GM13977 (cell line): Measurements from ENCODE around the gene PKMYT1.
"Not testable (repeated sequence)": the region's sequence is repeated elsewhere in the genome, so short reads cannot be mapped to it uniquely, and the experiment has no call there.

Source experiments
- DNase-seq: peaks from one replicate; pipeline ENCODE4 v3.0.0; 2012; ENCODE audit warnings: low spot score
- in situ Hi-C: fragments of 300-500 bp; cut with MboI; formaldehyde crosslinking; loops from one replicate; pipeline ENCODE4 v1.12.0; 2022; ENCODE audit warnings: low sequenced_read_pairs, low pct_unique_long_range_greater_than_20kb, mixed read lengths, inconsistent platforms; ENCODE audit not compliant: unreplicated experiment
- TF ChIP-seq, protein P1 (sequence below): IDR thresholded peaks from 2 replicates; pipeline ENCODE4 v1.5.1; 2012; ENCODE audit warnings: mild to moderate bottlenecking, control low read depth; ENCODE audit not compliant: insufficient read depth; ENCODE audit errors: extremely low read depth, missing control alignments

The PKMYT1 gene

GRCh38 chr16:2936436-2937011, 43.7 kb downstream of the PKMYT1 start:
- in situ Hi-C loops, result no loop called here
- TF ChIP-seq, protein P1, sequence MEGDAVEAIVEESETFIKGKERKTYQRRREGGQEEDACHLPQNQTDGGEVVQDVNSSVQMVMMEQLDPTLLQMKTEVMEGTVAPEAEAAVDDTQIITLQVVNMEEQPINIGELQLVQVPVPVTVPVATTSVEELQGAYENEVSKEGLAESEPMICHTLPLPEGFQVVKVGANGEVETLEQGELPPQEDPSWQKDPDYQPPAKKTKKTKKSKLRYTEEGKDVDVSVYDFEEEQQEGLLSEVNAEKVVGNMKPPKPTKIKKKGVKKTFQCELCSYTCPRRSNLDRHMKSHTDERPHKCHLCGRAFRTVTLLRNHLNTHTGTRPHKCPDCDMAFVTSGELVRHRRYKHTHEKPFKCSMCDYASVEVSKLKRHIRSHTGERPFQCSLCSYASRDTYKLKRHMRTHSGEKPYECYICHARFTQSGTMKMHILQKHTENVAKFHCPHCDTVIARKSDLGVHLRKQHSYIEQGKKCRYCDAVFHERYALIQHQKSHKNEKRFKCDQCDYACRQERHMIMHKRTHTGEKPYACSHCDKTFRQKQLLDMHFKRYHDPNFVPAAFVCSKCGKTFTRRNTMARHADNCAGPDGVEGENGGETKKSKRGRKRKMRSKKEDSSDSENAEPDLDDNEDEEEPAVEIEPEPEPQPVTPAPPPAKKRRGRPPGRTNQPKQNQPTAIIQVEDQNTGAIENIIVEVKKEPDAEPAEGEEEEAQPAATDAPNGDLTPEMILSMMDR, result no peak
- no peak for DNase-seq

DNA sequence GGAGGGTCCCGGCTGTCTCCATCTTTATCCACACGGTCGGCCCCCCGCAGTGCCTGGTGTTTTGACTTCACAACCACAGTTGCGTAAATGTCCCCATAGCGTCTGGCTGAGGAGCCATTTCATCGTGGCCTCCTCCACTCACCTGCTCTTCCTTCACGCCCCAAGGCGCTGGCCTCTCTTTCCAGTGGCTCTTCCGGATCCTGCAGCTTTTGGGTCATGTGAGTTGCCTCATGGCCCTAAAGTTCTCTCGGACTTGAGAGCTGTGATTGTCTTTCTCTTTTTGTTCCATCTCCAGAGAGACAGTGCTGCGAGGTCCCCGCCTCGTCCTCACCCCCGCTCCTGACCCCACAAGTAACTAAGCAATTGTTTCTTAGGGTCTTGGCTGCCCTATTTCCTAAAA, 45.8 kb downstream of the PKMYT1 start:
- TF ChIP-seq, protein P1, result no peak
- in situ Hi-C loops, result no loop called here
- DNase-seq, result no peak

GRCh38 chr16:2933701-2934100, 46.5 kb downstream of the PKMYT1 start:
- in situ Hi-C loops, result no loop called here
- TF ChIP-seq, protein P1, result no peak
- DNase-seq, result no peak

GRCh38 chr16:2933136-2933535, 47.1 kb downstream of the PKMYT1 start:
- TF ChIP-seq, protein P1, result no peak
- in situ Hi-C loops, result no loop called here
- no peak for DNase-seq

GRCh38 chr16:2931231-2931914, 48.9 kb downstream of the PKMYT1 start:
- in situ Hi-C loops, DNase-seq: not testable (repeated sequence)

- DNase-seq, result no peak
- in situ Hi-C loops, result no loop called here
These were observed 50.0 kb downstream of the PKMYT1 start for GRCh38 chr16:2930236-2930635.

GRCh38 chr16:2929693-2930092, 50.6 kb downstream of the PKMYT1 start:
- TF ChIP-seq, protein P1, result no peak
- in situ Hi-C loops, result no loop called here
- no peak for DNase-seq

More at GRCh38 chr16:2930236-2930635, 50.0 kb downstream of the PKMYT1 start:
- TF ChIP-seq, protein P1, result no peak
